ENCODE data around the gene DAB2IP. TPM values are rescaled to one million over a fixed set of nuclear protein-coding genes. Genes with fewer than 3 reads are reported as not detected.
"Not testable (repeated sequence)": the region's sequence is repeated elsewhere in the genome, so short reads cannot be mapped to it uniquely, and the experiment has no call there.

Gene DAB2IP
- total RNA-seq, 1 donor from 2014 or later, result 24.3 TPM

DNA sequence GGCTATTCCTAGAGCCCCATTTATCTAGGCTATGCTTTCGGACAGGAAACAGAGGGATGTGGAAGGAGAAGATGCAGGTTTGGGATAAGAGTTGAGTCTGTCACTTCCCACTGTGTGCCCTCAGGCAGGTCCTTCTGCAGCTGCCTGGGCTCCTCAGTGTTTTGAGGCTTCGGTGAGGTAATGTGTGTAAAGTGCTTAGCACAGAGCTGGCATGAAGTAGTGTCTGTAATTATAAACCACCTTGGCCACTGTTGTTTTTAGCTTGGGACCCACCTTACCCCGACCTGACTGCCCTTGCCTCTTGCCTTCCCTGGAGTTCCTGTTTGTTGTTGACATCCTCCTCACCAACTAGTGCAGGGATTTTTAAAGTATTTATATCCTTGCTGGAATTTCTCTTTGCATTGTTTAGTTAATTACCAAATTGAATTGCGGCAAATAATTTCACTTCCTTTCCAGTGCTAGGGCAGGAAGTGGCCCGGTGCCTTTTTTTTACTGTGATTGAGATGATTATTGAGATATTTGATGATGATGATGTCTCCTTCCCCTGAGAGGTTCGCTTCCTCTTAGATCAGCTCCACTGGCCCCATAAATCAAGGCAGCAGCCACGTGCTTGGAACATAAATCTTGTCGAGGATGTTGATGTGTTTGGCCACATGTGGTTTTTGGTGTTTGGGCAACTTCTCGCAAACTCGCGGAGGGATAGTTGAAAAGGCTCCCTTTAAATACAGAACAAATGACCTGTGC is 38.3 kb upstream of the DAB2IP start:
- H4K20me1 ChIP-seq (ENCODE audit: low read depth), result peaks cover 89% of the 10 kb centered on the region
- H3K4me3 Mint-ChIP-seq, result no peak overlapping the region
- no peaks in the 10 kb centered on the region for H3K9me3 Mint-ChIP-seq
- H3K27ac Mint-ChIP-seq, result no peak overlapping the region
- TF ChIP-seq EZH2phosphoT487 (IDR thresholded peaks at IDR 0.05) (no peak), CTCF (IDR thresholded peaks at IDR 0.05) (no peak), EZH2 (IDR thresholded peaks at IDR 0.05) (no peak)
- peaks cover 4% of the 10 kb centered on the region for H3F3A ChIP-seq (ENCODE audit: low read depth)
- no peak overlapping the region for H2AFZ ChIP-seq (replicated peaks)
- peaks cover 9% of the 10 kb centered on the region for H3K27me3 Mint-ChIP-seq (ENCODE audit: insufficient read depth, low read depth)
- no peak overlapping the region for H3K27ac ChIP-seq
- no peak overlapping the region for H3K4me2 ChIP-seq
- no peaks in the 10 kb centered on the region for H3K36me3 ChIP-seq
- no peaks in the 10 kb centered on the region for H3K36me3 Mint-ChIP-seq
- no peak for DNase-seq (ENCODE audit: low spot score)
- H3K4me3 ChIP-seq, result no peak overlapping the region
- H3K79me2 ChIP-seq (ENCODE audit: low read depth), result peaks cover 10% of the 10 kb centered on the region
- no peaks in the 10 kb centered on the region for H3K27me3 ChIP-seq
- H3K9me3 ChIP-seq (ENCODE audit: low read depth), result no peaks in the 10 kb centered on the region
- H3K4me1 Mint-ChIP-seq, result peaks cover 36% of the 10 kb centered on the region
- peaks cover 12% of the 10 kb centered on the region for H3K4me1 ChIP-seq
- no peak overlapping the region for H3K9ac ChIP-seq

DNA sequence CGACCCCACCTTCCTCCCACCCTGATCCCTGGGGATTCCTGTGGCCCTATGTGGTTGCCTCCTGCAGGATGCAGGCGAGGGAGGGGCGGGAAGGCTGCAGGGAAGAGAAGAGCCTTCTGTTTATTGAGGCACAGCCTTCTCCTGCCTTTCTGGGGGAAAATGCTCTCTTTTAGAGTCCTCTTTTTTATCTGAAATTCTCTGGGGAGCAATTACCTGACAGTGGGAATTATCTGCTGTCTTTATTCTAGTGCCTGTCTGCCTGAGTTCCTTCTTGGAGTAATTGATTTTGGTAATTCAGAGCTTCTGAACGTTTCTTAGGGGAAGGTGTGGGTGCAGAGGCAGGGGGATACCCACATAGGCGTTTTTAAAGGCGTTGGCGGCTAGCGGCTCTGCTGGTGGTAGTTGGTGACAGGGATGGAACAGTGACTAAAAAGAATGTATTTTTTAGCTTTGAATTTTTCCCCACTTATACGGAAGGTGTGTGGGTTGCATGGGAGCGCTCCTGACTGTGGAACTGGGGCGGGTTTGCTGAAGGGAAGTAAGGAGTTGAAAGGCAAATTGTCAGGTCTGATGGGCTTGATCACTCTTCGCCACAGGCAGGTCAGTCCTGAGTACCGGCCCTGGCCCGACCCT is 35.2 kb upstream of the DAB2IP start:
- Histone ChIP-seq H3K9ac (no peak overlapping the region), H3K27me3 (no peaks in the 10 kb centered on the region), H2AFZ (replicated peaks) (no peak overlapping the region), H3K4me3 (no peak overlapping the region), H4K20me1 (ENCODE audit: low read depth) (peaks cover 76% of the 10 kb centered on the region), H3K9me3 (ENCODE audit: low read depth) (no peaks in the 10 kb centered on the region), H3K79me2 (ENCODE audit: low read depth) (no peaks in the 10 kb centered on the region), H3K4me1 (peaks cover 11% of the 10 kb centered on the region), H3K4me2 (no peak overlapping the region), H3K36me3 (no peaks in the 10 kb centered on the region), H3F3A (ENCODE audit: low read depth) (no peaks in the 10 kb centered on the region), H3K27ac (no peak overlapping the region)
- Mint-ChIP-seq H3K36me3 (no peaks in the 10 kb centered on the region), H3K9me3 (no peaks in the 10 kb centered on the region), H3K27ac (peak overlapping the region; percentile 30), H3K27me3 (ENCODE audit: insufficient read depth, low read depth) (peaks cover 11% of the 10 kb centered on the region), H3K4me3 (no peak overlapping the region), H3K4me1 (peaks cover 30% of the 10 kb centered on the region)
- no peak for DNase-seq (ENCODE audit: low spot score)
- TF ChIP-seq EZH2 (IDR thresholded peaks at IDR 0.05) (no peak), CTCF (IDR thresholded peaks at IDR 0.05) (no peak), EZH2phosphoT487 (IDR thresholded peaks at IDR 0.05) (no peak)

DNA sequence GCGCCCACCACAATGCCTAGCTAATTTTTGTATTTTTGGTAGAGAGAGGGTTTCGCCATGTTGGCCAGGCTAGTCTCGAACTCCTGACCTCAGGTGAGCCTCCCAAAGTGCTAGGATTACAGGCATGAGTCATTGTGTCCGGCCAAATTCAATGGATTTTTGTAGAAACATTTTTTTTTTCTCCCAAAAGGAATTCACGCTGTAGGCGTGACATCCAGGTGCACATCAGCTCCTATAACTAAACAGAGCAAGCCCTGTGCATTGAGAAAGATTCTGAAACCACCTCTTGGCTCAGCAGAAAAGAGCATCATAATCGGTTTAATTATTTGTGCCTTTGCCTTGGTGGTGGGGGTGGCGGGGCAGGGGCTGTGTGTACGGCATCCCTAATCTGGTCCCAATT is 32.9 kb upstream of the DAB2IP start:
- Histone ChIP-seq H3K36me3 (no peaks in the 10 kb centered on the region), H4K20me1 (ENCODE audit: low read depth) (peaks cover 58% of the 10 kb centered on the region), H3K4me3 (no peak overlapping the region), H3K9me3 (ENCODE audit: low read depth) (no peaks in the 10 kb centered on the region), H3K27me3 (no peaks in the 10 kb centered on the region), H3F3A (ENCODE audit: low read depth) (no peaks in the 10 kb centered on the region), H3K4me2 (no peak overlapping the region), H3K27ac (no peak overlapping the region), H3K79me2 (ENCODE audit: low read depth) (no peaks in the 10 kb centered on the region), H3K4me1 (peaks cover 4% of the 10 kb centered on the region), H2AFZ (replicated peaks) (no peak overlapping the region), H3K9ac (no peak overlapping the region)
- no peak overlapping the region for H3K4me3 Mint-ChIP-seq
- peaks cover 6% of the 10 kb centered on the region for H3K27me3 Mint-ChIP-seq (ENCODE audit: insufficient read depth, low read depth)
- H3K4me1 Mint-ChIP-seq, result peaks cover 19% of the 10 kb centered on the region
- H3K36me3 Mint-ChIP-seq, result no peaks in the 10 kb centered on the region
- no peak for TF ChIP-seq CTCF (IDR thresholded peaks at IDR 0.05)
- TF ChIP-seq EZH2phosphoT487 (IDR thresholded peaks at IDR 0.05), result no peak
- TF ChIP-seq EZH2 (IDR thresholded peaks at IDR 0.05), result no peak
- H3K27ac Mint-ChIP-seq, result no peak overlapping the region
- H3K9me3 Mint-ChIP-seq, result no peaks in the 10 kb centered on the region
- no peak for DNase-seq (ENCODE audit: low spot score)

GRCh38 chr9:121618910-121619309 is 32.5 kb upstream of the DAB2IP start:
- not testable (repeated sequence) for H3K36me3 Mint-ChIP-seq; H3K9me3 ChIP-seq (ENCODE audit: low read depth); DNase-seq (ENCODE audit: low spot score); H3K36me3 ChIP-seq; H3K4me3 ChIP-seq; H3F3A ChIP-seq (ENCODE audit: low read depth); H3K27ac ChIP-seq; H3K4me2 ChIP-seq; H3K27ac Mint-ChIP-seq; H3K27me3 Mint-ChIP-seq (ENCODE audit: insufficient read depth, low read depth); H3K9me3 Mint-ChIP-seq; H3K27me3 ChIP-seq; H3K9ac ChIP-seq; H2AFZ ChIP-seq (replicated peaks); H3K79me2 ChIP-seq (ENCODE audit: low read depth); H3K4me3 Mint-ChIP-seq; H3K4me1 ChIP-seq
- peaks cover 16% of the 10 kb centered on the region for H3K4me1 Mint-ChIP-seq
- H4K20me1 ChIP-seq (ENCODE audit: low read depth), result peaks cover 61% of the 10 kb centered on the region

Measured in neural progenitor cell (in vitro differentiated cells).